Endothelial cell (in vitro differentiated cells): ENCODE data around the gene SPTLC1. TPM values are rescaled to one million over a fixed set of nuclear protein-coding genes. Genes with fewer than 3 reads are reported as not detected.

ENCODE experiments used
- DNase-seq: peaks from one replicate; pipeline ENCODE4 v3.0.0; 2021; ENCODE audit warnings: low spot score
- H3K27ac Mint-ChIP-seq: one replicate; pipeline ENCODE4 v1.8.0; 2021; ENCODE audit warnings: mixed read lengths, inconsistent platforms; ENCODE audit not compliant: unreplicated experiment
- H3K27me3 Mint-ChIP-seq: one replicate; pipeline ENCODE4 v1.8.0; 2021; ENCODE audit warnings: mild to moderate bottlenecking, moderate library complexity, mixed read lengths, inconsistent platforms; ENCODE audit not compliant: unreplicated experiment
- H3K36me3 Mint-ChIP-seq: one replicate; pipeline ENCODE4 v1.8.0; 2021; ENCODE audit warnings: mild to moderate bottlenecking, low read depth, mixed read lengths, inconsistent platforms; ENCODE audit not compliant: unreplicated experiment
- H3K4me1 Mint-ChIP-seq: one replicate; pipeline ENCODE4 v1.8.0; 2021; ENCODE audit warnings: mild to moderate bottlenecking, mixed read lengths, inconsistent platforms; ENCODE audit not compliant: unreplicated experiment
- H3K4me3 Mint-ChIP-seq: one replicate; pipeline ENCODE4 v1.8.0; 2021; ENCODE audit warnings: mild to moderate bottlenecking, mixed read lengths, inconsistent platforms; ENCODE audit not compliant: unreplicated experiment
- H3K9me3 Mint-ChIP-seq: one replicate; pipeline ENCODE4 v1.8.0; 2021; ENCODE audit warnings: mixed read lengths, inconsistent platforms; ENCODE audit not compliant: unreplicated experiment
- CTCF ChIP-seq: fragments of 200-600 bp; sonication (generic); IDR thresholded peaks from one replicate; pipeline ENCODE4 v1.5.0; 2021; ENCODE audit warnings: antibody characterized with exemption; ENCODE audit not compliant: unreplicated experiment
- total RNA-seq: library from RNA; stranded (reverse); fragmentation: NEBNext Ultra II Directional; extraction: Animal tissue kit (Norgen Biotek cat#: 25700); gene quantifications from one replicate; pipeline ENCODE4 v1.2.1, GENCODE V29; 2021; ENCODE audit not compliant: unreplicated experiment

SPTLC1 gene
- total RNA-seq, 1 donor from 2014 or later, result 69.2 TPM

GRCh38 chr9:91995000-91995655, 120.1 kb downstream of the SPTLC1 start:
- Mint-ChIP-seq H3K27ac (no peak overlapping the region), H3K4me1 (no peaks in the 10 kb centered on the region), H3K36me3 (no peaks in the 10 kb centered on the region), H3K4me3 (no peak overlapping the region), H3K27me3 (no peaks in the 10 kb centered on the region), H3K9me3 (no peaks in the 10 kb centered on the region)
- no peak for TF ChIP-seq CTCF
- no peak for DNase-seq

- H3K4me1 Mint-ChIP-seq, result no peaks in the 10 kb centered on the region
- H3K27me3 Mint-ChIP-seq, result no peaks in the 10 kb centered on the region
- no peak for TF ChIP-seq CTCF
- no peak overlapping the region for H3K4me3 Mint-ChIP-seq
- no peaks in the 10 kb centered on the region for H3K36me3 Mint-ChIP-seq
- no peak for DNase-seq
- H3K9me3 Mint-ChIP-seq, result no peaks in the 10 kb centered on the region
- H3K27ac Mint-ChIP-seq, result no peak overlapping the region
Measured at GRCh38 chr9:91994422-91994821, 120.8 kb downstream of the SPTLC1 start.

GRCh38 chr9:91992461-91993041, 122.7 kb downstream of the SPTLC1 start:
- no peak for DNase-seq
- Mint-ChIP-seq H3K4me3 (no peak overlapping the region), H3K9me3 (no peaks in the 10 kb centered on the region), H3K27ac (no peak overlapping the region), H3K36me3 (no peaks in the 10 kb centered on the region), H3K4me1 (no peaks in the 10 kb centered on the region), H3K27me3 (no peaks in the 10 kb centered on the region)
- no peak for TF ChIP-seq CTCF

- Mint-ChIP-seq H3K27ac (no peak overlapping the region), H3K36me3 (no peaks in the 10 kb centered on the region), H3K4me1 (no peaks in the 10 kb centered on the region), H3K27me3 (no peaks in the 10 kb centered on the region), H3K9me3 (no peaks in the 10 kb centered on the region), H3K4me3 (no peak overlapping the region)
- no peak for TF ChIP-seq CTCF
- no peak for DNase-seq
Measured at GRCh38 chr9:91991721-91992341, 123.4 kb downstream of the SPTLC1 start.

GRCh38 chr9:91986248-91986647, 129.0 kb downstream of the SPTLC1 start:
- no peak for TF ChIP-seq CTCF
- Mint-ChIP-seq H3K4me3 (no peak overlapping the region), H3K27me3 (no peaks in the 10 kb centered on the region), H3K36me3 (no peaks in the 10 kb centered on the region), H3K9me3 (no peaks in the 10 kb centered on the region), H3K27ac (no peak overlapping the region), H3K4me1 (no peaks in the 10 kb centered on the region)
- no peak for DNase-seq
